HepG2 (cell line): ENCODE results near the gene VILL. TPM values are rescaled to one million over a fixed set of nuclear protein-coding genes. Genes with fewer than 3 reads are reported as not detected.
A peak's percentile ranks its signal among the peaks of the same experiment; 100 is the strongest.

Experiments
- ATAC-seq: fragments of 200-7000 bp; cut with Tn5 transposase; 3 replicates; pipeline ENCODE4 v1.9.1; 2020; ENCODE audit warnings: mild to moderate bottlenecking, moderate library complexity
- BruUV-seq: library from RNA; stranded (reverse); fragments of 400-500 nt; replicated peaks from 2 replicates; lab custom pipeline; 2021; lab: Mats Ljungman, UMichigan
- CTCF ChIA-PET: fragments of 300-600 bp; formaldehyde crosslinking; extraction: SDS; loops from one replicate; lab custom pipeline; 2021; ENCODE audit warnings: low total read pairs, inconsistent platforms, low intra/inter-chr PET ratio; lab: Yijun Ruan, JAX
- POLR2A ChIA-PET: fragments of 350-600 bp; sonication (Branson Sonifier 250); formaldehyde crosslinking; loops from one replicate; lab custom pipeline; 2020; ENCODE audit warnings: antibody characterized with exemption, inconsistent platforms; lab: Yijun Ruan, JAX
- DNase-seq: peaks from one replicate; pipeline ENCODE4 v3.0.0-alpha.2; 2015; ENCODE audit warnings: low spot score
- FAIRE-seq: peaks from 3 replicates; lab custom pipeline; 2011; peaks lifted over from hg19 to GRCh38; lab: Jason Lieb, UNC
- H2AFZ ChIP-seq: one replicate; pipeline ENCODE4 v1.6.1; 2011; ENCODE audit warnings: low read length, inconsistent platforms
- H3K27ac ChIP-seq: fragments of 300-600 bp; 3 replicates; pipeline ENCODE4 v1.8.0; 2011; ENCODE audit warnings: mixed run types, mild to moderate bottlenecking, mixed read lengths, low read length, inconsistent platforms; ENCODE audit not compliant: insufficient read depth; ENCODE audit errors: extremely low read length
- H3K27me3 ChIP-seq, 2 experiments: fragments of 200-600 bp in 1 of 2; 2 replicates in 1 of 2; 3 replicates in 1 of 2; pipeline versions ENCODE4 v1.6.0 to v1.8.0; 2011; ENCODE audit warnings: low read length in 2 of 2, mild to moderate bottlenecking in 2 of 2, moderate library complexity in 2 of 2, inconsistent platforms in 1 of 2; ENCODE audit not compliant: insufficient read depth in 2 of 2, control insufficient read depth in 1 of 2
- H3K36me3 ChIP-seq, 2 experiments: fragments of 200-600 bp in 1 of 2; replicated peaks in 1 of 2; 2 replicates in 1 of 2; 3 replicates in 1 of 2; pipeline versions ENCODE4 v1.5.1 to v1.8.0; 2011; ENCODE audit warnings: low read length in 2 of 2, inconsistent platforms in 1 of 2; ENCODE audit not compliant: insufficient read depth in 2 of 2, control insufficient read depth in 1 of 2
- H3K4me1 ChIP-seq: 2 replicates; pipeline ENCODE4 v1.5.1; 2012; ENCODE audit warnings: low read length, inconsistent platforms; ENCODE audit not compliant: insufficient read depth
- H3K4me2 ChIP-seq: 2 replicates; pipeline ENCODE4 v1.6.0; 2011; ENCODE audit warnings: low read depth, low read length, inconsistent platforms
- H3K4me3 ChIP-seq, 3 experiments: fragments of 200-600 bp in 1 of 3; sonication (generic), shearing (Covaris generic) in 1 of 3; replicated peaks in 1 of 3; 2 replicates each; pipeline ENCODE4 v1.5.1; 2011 to 2016; ENCODE audit warnings: low read length in 3 of 3, inconsistent platforms in 2 of 3, low read depth in 2 of 3, mild to moderate bottlenecking in 2 of 3, control low read depth in 1 of 3, mixed read lengths in 1 of 3; ENCODE audit not compliant: insufficient read depth in 1 of 3
- H3K79me2 ChIP-seq: one replicate; pipeline ENCODE4 v1.6.1; 2011; ENCODE audit warnings: low read length, inconsistent platforms; ENCODE audit not compliant: insufficient read depth
- H3K9ac ChIP-seq: 2 replicates; pipeline ENCODE4 v1.6.0; 2011; ENCODE audit warnings: mild to moderate bottlenecking, low read depth, low read length, inconsistent platforms; ENCODE audit not compliant: insufficient read depth
- H3K9me3 ChIP-seq: 2 replicates; pipeline ENCODE4 v1.5.1; 2012; ENCODE audit warnings: mild to moderate bottlenecking, low read length
- H4K20me1 ChIP-seq: 2 replicates; pipeline ENCODE4 v1.6.0; 2011; ENCODE audit warnings: inconsistent platforms, mild to moderate bottlenecking, low read length, moderate library complexity; ENCODE audit not compliant: insufficient read depth
- FOXC1 ChIP-seq: sonication (generic); formaldehyde crosslinking; IDR thresholded peaks from 2 replicates; pipeline ENCODE4 v1.8.0; 2022; ENCODE audit warnings: mild to moderate bottlenecking, missing genetic modification reagents, borderline replicate concordance
- HNRNPLL ChIP-seq: fragments of 200-400 bp; formaldehyde crosslinking; IDR thresholded peaks from 2 replicates; pipeline ENCODE4 v1.6.1; 2017; ENCODE audit warnings: mild to moderate bottlenecking, low read depth, low read length; ENCODE audit not compliant: poor library complexity, severe bottlenecking
- HNRNPUL1 ChIP-seq: fragments of 200-400 bp; formaldehyde crosslinking; IDR thresholded peaks from 2 replicates; pipeline ENCODE4 v1.6.1; 2017; ENCODE audit warnings: low read depth, mild to moderate bottlenecking, low read length, moderate library complexity
- HOXA3 ChIP-seq: sonication (generic); formaldehyde crosslinking; IDR thresholded peaks from 2 replicates; pipeline ENCODE4 v1.5.0; 2020; ENCODE audit warnings: missing genetic modification reagents
- IKZF1 ChIP-seq: fragments of 450-650 bp; IDR thresholded peaks from 2 replicates; pipeline ENCODE4 v1.7.1; 2016
- JDP2 ChIP-seq: sonication (generic); formaldehyde crosslinking; IDR thresholded peaks from 2 replicates; pipeline ENCODE4 v1.8.1; 2022; ENCODE audit warnings: missing genetic modification reagents, borderline replicate concordance
- PAX8 ChIP-seq: sonication (generic); formaldehyde crosslinking; IDR thresholded peaks from 2 replicates; pipeline ENCODE4 v1.8.0; 2022; ENCODE audit warnings: mild to moderate bottlenecking, missing genetic modification reagents, borderline replicate concordance
- POGZ ChIP-seq: sonication (generic); formaldehyde crosslinking; IDR thresholded peaks from 2 replicates; pipeline ENCODE4 v1.4.0; 2020; ENCODE audit warnings: mild to moderate bottlenecking, missing genetic modification reagents
- RBM39 ChIP-seq: fragments of 200-400 bp; formaldehyde crosslinking; IDR thresholded peaks from one replicate; pipeline ENCODE4 v1.6.1; 2018; ENCODE audit warnings: antibody characterized with exemption, mild to moderate bottlenecking, low read depth, low read length; ENCODE audit not compliant: poor library complexity, severe bottlenecking
- RXRB ChIP-seq: IDR thresholded peaks from 2 replicates; pipeline ENCODE4 v1.6.1; 2016; ENCODE audit warnings: borderline replicate concordance, missing genetic modification reagents, missing compliant biosample characterization
- SNAPC2 ChIP-seq: sonication (generic); formaldehyde crosslinking; IDR thresholded peaks from 2 replicates; pipeline ENCODE4 v1.8.1; 2022; ENCODE audit warnings: mild to moderate bottlenecking, missing genetic modification reagents
- SRY ChIP-seq: sonication (generic); formaldehyde crosslinking; IDR thresholded peaks from 2 replicates; pipeline ENCODE4 v1.8.0; 2022; ENCODE audit warnings: mild to moderate bottlenecking, missing genetic modification reagents
- ZNF558 ChIP-seq: sonication (generic); formaldehyde crosslinking; IDR thresholded peaks from 2 replicates; pipeline ENCODE4 v1.9.0; 2022; ENCODE audit warnings: mild to moderate bottlenecking, missing genetic modification reagents, borderline replicate concordance
- ZNF607 ChIP-seq: sonication (generic); formaldehyde crosslinking; IDR thresholded peaks from 2 replicates; pipeline ENCODE4 v1.5.1; 2020; ENCODE audit warnings: missing genetic modification reagents, mild to moderate bottlenecking, borderline replicate concordance
- ZNF776 ChIP-seq: sonication (generic); formaldehyde crosslinking; IDR thresholded peaks from 2 replicates; pipeline ENCODE4 v1.4.0; 2020; ENCODE audit warnings: mild to moderate bottlenecking, missing genetic modification reagents
- ZSCAN12 ChIP-seq: sonication (generic); formaldehyde crosslinking; IDR thresholded peaks from 2 replicates; pipeline ENCODE4 v1.9.0; 2021; ENCODE audit warnings: mild to moderate bottlenecking, missing genetic modification reagents
- WGBS: methylation state at CpG from one replicate; pipeline ENCODE4 v1.1.6; 2017; ENCODE audit warnings: low lambda C conversion rate; 5-methylcytosine and 5-hydroxymethylcytosine counted together
- in situ Hi-C: cut with HindIII; loops from 2 replicates; pipeline ENCODE4 v1.10.0; 2017; ENCODE audit warnings: low pct_unique_long_range_greater_than_20kb; ENCODE audit not compliant: extremely low pct_ligation_motif_present
- intact Hi-C: fragments of 100-400 bp; cut with micrococcal nuclease; formaldehyde crosslinking; loops from one replicate; pipeline ENCODE4 v1.10.0; 2022; ENCODE audit not compliant: unreplicated experiment
- polyA plus RNA-seq, 8 experiments: library from polyadenylated mRNA; depleted of rRNA in 3 of 8; stranded (reverse) in 7 of 8; unstranded in 1 of 8; fragments of >200 nt; fragmentation: Illumina TruSeq in 4 of 8; extraction: Trizol in 4 of 8; gene quantifications; 2 replicates each; pipeline versions ENCODE4 v1.2.1 to v1.2.3, GENCODE V29; 2011 to 2016; ENCODE audit warnings: low read depth in 4 of 8, missing spikeins in 1 of 8, mixed read lengths in 1 of 8; ENCODE audit not compliant: insufficient read depth in 1 of 8
- total RNA-seq, 5 experiments: library from RNA; depleted of rRNA; stranded (reverse); fragments of >200 nt; fragmentation: Illumina TruSeq; extraction: Trizol; gene quantifications; 2 replicates each; pipeline ENCODE4 v1.2.3, GENCODE V29; 2016; ENCODE audit warnings: low read depth in 1 of 5
- TF ChIP-seq, protein P1 (sequence below): sonication (generic); formaldehyde crosslinking; IDR thresholded peaks from 2 replicates; pipeline ENCODE4 v1.4.0; 2020; ENCODE audit warnings: mild to moderate bottlenecking, missing genetic modification reagents
- TF ChIP-seq, protein P2 (sequence below): sonication (generic); formaldehyde crosslinking; IDR thresholded peaks from 2 replicates; pipeline ENCODE4 v1.4.0; 2020; ENCODE audit warnings: mild to moderate bottlenecking, low read depth, missing genetic modification reagents
- TF ChIP-seq, protein P3 (sequence below), 2 experiments: fragments of 450-650 bp in 1 of 2; sonication (generic) in 1 of 2; formaldehyde crosslinking; IDR thresholded peaks; 2 replicates each; pipeline versions ENCODE4 v1.5.0 to v1.8.0; 2020 to 2022; ENCODE audit warnings: mild to moderate bottlenecking in 1 of 2, missing genetic modification reagents in 1 of 2
- TF ChIP-seq, protein P4 (sequence below): sonication (generic); formaldehyde crosslinking; IDR thresholded peaks from 2 replicates; pipeline ENCODE4 v1.4.0; 2020; ENCODE audit warnings: missing genetic modification reagents, low read depth, mild to moderate bottlenecking, borderline replicate concordance

Gene VILL
- total and polyA plus RNA-seq, 2 of the 13 experiments (the other 11 are each of a cell fraction or from before 2014, with no cell fraction given) = 3.2 to 5.3 TPM

DNA sequence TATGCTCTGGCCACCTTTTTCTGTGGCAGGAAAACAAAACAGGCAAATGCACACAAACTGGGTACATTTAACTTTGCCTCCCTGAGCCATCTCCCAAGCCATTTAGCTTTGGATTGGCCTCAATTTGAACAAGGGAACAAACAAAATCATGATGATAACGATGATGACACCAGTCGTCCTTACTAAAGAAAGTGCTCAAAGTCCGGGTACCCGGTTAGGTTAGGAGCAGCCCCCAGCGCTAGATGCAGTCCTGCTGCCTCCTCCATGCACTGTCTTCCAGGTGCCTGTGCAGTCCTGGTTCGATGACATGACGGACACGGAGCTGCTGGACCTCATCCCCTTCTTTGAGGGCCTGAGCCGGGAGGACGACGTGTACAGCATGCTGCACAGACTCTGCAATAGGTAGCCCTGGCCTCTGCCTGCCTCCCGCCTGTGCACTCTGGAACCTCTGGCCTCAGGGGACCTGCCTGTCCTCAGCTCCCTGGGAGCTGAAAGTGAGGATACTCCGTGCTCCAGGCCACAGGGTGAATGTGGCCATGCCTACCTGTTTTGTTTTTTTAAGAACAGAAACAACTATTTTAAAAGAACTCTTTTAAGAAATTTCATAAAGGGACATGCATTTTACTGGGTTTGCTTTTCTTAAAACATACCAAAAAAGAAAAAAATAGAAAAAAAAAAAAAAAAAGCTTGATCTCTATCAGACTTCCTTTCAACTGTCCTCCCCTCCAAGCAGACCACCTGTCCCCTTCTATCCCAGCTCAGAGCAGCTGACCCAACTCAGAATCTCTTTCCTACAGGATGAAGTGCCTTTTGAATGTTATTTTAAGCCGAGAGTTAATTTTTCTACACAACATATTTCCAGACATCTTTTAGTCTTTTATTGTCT lies 9.9 kb upstream of the VILL start:
- POLR2A ChIA-PET = interaction anchor here (1.3 kb wide), 1 partner anchor 125 kb away, joined by 3 read pairs; no protein-coding TSS in a partner anchor
- in situ Hi-C loops = no loop called here
- BruUV-seq = no TSS peak
- TF ChIP-seq SNAPC2 (CRISPR knock-in tag) = no peak
- no peak for TF ChIP-seq SRY (CRISPR knock-in tag)
- TF ChIP-seq ZNF607 = no peak
- no peak for TF ChIP-seq JDP2
- TF ChIP-seq, protein P1, sequence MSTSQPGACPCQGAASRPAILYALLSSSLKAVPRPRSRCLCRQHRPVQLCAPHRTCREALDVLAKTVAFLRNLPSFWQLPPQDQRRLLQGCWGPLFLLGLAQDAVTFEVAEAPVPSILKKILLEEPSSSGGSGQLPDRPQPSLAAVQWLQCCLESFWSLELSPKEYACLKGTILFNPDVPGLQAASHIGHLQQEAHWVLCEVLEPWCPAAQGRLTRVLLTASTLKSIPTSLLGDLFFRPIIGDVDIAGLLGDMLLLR = 0 out of 2 replicates have a peak, but pooled peaks have one; percentile 60
- 0 out of 2 replicates have a peak, but pooled peaks have one; percentile 44 for TF ChIP-seq HOXA3 (CRISPR knock-in tag)
- TF ChIP-seq FOXC1 (CRISPR knock-in tag) = no peak
- TF ChIP-seq RBM39 = no peak
- peak; percentile 38; the same call in 1 of the 2 replicates for TF ChIP-seq POGZ (CRISPR knock-in tag)
- TF ChIP-seq PAX8 = no peak
- TF ChIP-seq IKZF1 = no peak
- no peak for TF ChIP-seq HNRNPLL
- no peak for TF ChIP-seq HNRNPUL1
- TF ChIP-seq ZSCAN12 (CRISPR knock-in tag) = no peak
- TF ChIP-seq, protein P2, sequence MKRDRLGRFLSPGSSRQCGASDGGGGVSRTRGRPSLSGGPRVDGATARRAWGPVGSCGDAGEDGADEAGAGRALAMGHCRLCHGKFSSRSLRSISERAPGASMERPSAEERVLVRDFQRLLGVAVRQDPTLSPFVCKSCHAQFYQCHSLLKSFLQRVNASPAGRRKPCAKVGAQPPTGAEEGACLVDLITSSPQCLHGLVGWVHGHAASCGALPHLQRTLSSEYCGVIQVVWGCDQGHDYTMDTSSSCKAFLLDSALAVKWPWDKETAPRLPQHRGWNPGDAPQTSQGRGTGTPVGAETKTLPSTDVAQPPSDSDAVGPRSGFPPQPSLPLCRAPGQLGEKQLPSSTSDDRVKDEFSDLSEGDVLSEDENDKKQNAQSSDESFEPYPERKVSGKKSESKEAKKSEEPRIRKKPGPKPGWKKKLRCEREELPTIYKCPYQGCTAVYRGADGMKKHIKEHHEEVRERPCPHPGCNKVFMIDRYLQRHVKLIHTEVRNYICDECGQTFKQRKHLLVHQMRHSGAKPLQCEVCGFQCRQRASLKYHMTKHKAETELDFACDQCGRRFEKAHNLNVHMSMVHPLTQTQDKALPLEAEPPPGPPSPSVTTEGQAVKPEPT (CRISPR knock-in tag) = no peak
- TF ChIP-seq, protein P3, sequence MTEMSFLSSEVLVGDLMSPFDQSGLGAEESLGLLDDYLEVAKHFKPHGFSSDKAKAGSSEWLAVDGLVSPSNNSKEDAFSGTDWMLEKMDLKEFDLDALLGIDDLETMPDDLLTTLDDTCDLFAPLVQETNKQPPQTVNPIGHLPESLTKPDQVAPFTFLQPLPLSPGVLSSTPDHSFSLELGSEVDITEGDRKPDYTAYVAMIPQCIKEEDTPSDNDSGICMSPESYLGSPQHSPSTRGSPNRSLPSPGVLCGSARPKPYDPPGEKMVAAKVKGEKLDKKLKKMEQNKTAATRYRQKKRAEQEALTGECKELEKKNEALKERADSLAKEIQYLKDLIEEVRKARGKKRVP (CRISPR knock-in tag; IDR thresholded peaks at IDR 0.05) = no peak
- no peak for TF ChIP-seq ZNF776 (CRISPR knock-in tag)
- TF ChIP-seq, protein P4, sequence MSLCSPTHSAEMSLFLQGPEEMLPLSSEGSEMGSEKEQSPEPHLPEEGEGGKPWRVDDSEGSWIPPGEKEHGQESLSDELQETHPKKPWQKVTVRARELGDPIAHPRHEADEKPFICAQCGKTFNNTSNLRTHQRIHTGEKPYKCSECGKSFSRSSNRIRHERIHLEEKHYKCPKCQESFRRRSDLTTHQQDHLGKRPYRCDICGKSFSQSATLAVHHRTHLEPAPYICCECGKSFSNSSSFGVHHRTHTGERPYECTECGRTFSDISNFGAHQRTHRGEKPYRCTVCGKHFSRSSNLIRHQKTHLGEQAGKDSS (CRISPR knock-in tag) = no peak
- TF ChIP-seq ZNF558 (CRISPR knock-in tag) = no peak
- TF ChIP-seq RXRB (CRISPR knock-in tag) = no peak

More for the DNA sequence above, 9.9 kb upstream of the VILL start:
- H3K79me2 ChIP-seq = no peaks in the 10 kb centered on the region
- no peak overlapping the region for H3K9ac ChIP-seq
- H2AFZ ChIP-seq = no peak overlapping the region
- CTCF ChIA-PET = no interaction called here
- no peaks in the 10 kb centered on the region for H3K27me3 ChIP-seq
- WGBS = 62% methylated on average over 14 of the region's 14 CpGs
- peak overlapping the region; percentile 48 for H3K27ac ChIP-seq
- H3K36me3 ChIP-seq = peaks cover 28 to 53% of the 10 kb centered on the region in 2 experiments
- ATAC-seq (peak; percentile 87), DNase-seq (no peak), FAIRE-seq (peak; percentile 58)
- H3K4me3 ChIP-seq = no peak overlapping the region
- H3K4me2 ChIP-seq = no peak overlapping the region
- H4K20me1 ChIP-seq = no peaks in the 10 kb centered on the region
- intact Hi-C loops = no loop called here
- H3K9me3 ChIP-seq = no peaks in the 10 kb centered on the region
- H3K4me1 ChIP-seq = peaks cover 28% of the 10 kb centered on the region
